Sigmoid colon (tissue), 7 donors: ENCODE measurements around the gene POLR1H. TPM values are rescaled to one million over a fixed set of nuclear protein-coding genes. Genes with fewer than 3 reads are reported as not detected.

Experiments
- DNase-seq: peaks from one replicate; pipeline ENCODE4 v3.0.0-alpha.2; 2019
- H3K27ac ChIP-seq, 4 donors: fragments of 200-600 bp; sonication (generic); one replicate each; pipeline ENCODE4 v1.5.1; 2016 to 2019; ENCODE audit warnings: mild to moderate bottlenecking in 1 of 4
- H3K27me3 ChIP-seq, 3 donors: fragments of 200-600 bp; sonication (generic); one replicate each; pipeline ENCODE4 v1.5.1; 2019; ENCODE audit warnings: mild to moderate bottlenecking in 1 of 3
- H3K36me3 ChIP-seq, 4 donors: fragments of 200-600 bp; sonication (generic); one replicate each; pipeline ENCODE4 v1.5.1; 2016 to 2019
- H3K4me1 ChIP-seq, 4 donors: fragments of 200-600 bp; sonication (generic); one replicate each; pipeline ENCODE4 v1.5.1; 2017 to 2019
- H3K4me3 ChIP-seq, 4 donors: fragments of 200-600 bp; sonication (generic); one replicate each; pipeline ENCODE4 v1.5.1; 2017 to 2019; ENCODE audit warnings: mild to moderate bottlenecking in 2 of 4, moderate library complexity in 1 of 4
- H3K9me3 ChIP-seq, 4 donors: fragments of 200-600 bp in 3 of 4; sonication (generic) in 3 of 4; one replicate each; pipeline versions ENCODE4 v1.5.1 to v1.6.1; 2013 to 2019
- CTCF ChIP-seq, 4 experiments: fragments of 450-650 bp in 3 of 4; fragments of 200-600 bp in 1 of 4; IDR thresholded peaks; one replicate each; pipeline ENCODE4 v1.5.1; 2016 to 2019; ENCODE audit warnings: antibody characterized with exemption in 4 of 4, mild to moderate bottlenecking in 3 of 4, moderate library complexity in 2 of 4
- EP300 ChIP-seq, 4 donors: sonication (generic); formaldehyde crosslinking; IDR thresholded peaks; one replicate each; pipeline ENCODE4 v1.6.1; 2017; ENCODE audit warnings: antibody characterized with exemption in 4 of 4
- POLR2A ChIP-seq, 2 donors: fragments of 450-650 bp; IDR thresholded peaks; one replicate each; pipeline ENCODE4 v1.6.1; 2016; ENCODE audit warnings: antibody characterized with exemption in 2 of 2, mild to moderate bottlenecking in 2 of 2, moderate library complexity in 2 of 2
- POLR2AphosphoS5 ChIP-seq, 4 donors: sonication (generic); formaldehyde crosslinking; IDR thresholded peaks; one replicate each; pipeline ENCODE4 v1.6.1; 2017; ENCODE audit warnings: antibody characterized with exemption in 4 of 4
- WGBS, 2 donors: extraction: QIAGEN DNeasy Blood & Tissue Kit; methylation state at CpG; one replicate each; pipeline ENCODE4 v1.1.7; 2013; 5-methylcytosine and 5-hydroxymethylcytosine counted together
- intact Hi-C: fragments of 100-400 bp; cut with DNase I; formaldehyde crosslinking; loops from one replicate; pipeline ENCODE4 v1.15.1; 2023
- polyA plus RNA-seq, 3 donors: library from polyadenylated mRNA; stranded (reverse); fragments of 200-250 nt; gene quantifications; one replicate each; pipeline ENCODE4 v1.2.3, GENCODE V29; 2013
- total RNA-seq, 4 donors: library from RNA; depleted of rRNA; stranded (reverse); fragments of >200 nt; gene quantifications; one replicate each; pipeline ENCODE4 v1.1.0, GENCODE V29; 2016
- donor health status: healthy with polysubstance abuse.
- donor health status: Bipolar disorder and iron deficiency.
- donor health status: healthy.

POLR1H gene
- total and polyA plus RNA-seq, 7 donors, result 11.1 to 70.3 (median 29.3) TPM

GRCh38 chr6:30087876-30088275 is 26.8 kb downstream of the POLR1H start:
- TF ChIP-seq EP300 (IDR thresholded peaks at IDR 0.05) (no peak), CTCF (IDR thresholded peaks at IDR 0.05) (no peak), POLR2AphosphoS5 (IDR thresholded peaks at IDR 0.05) (no peak), POLR2A (IDR thresholded peaks at IDR 0.05) (no peak)
- 71 to 79% methylated on average over 5 of the region's 5 CpGs for whole genome bisulfite sequencing, 2 donors
- no peak for DNase-seq
- Histone ChIP-seq H3K27me3 (peaks cover 0 to 58% (median 36%) of the 10 kb centered on the region in 3 donors), H3K9me3 (no peaks in the 10 kb centered on the region), H3K4me3 (no peak overlapping the region), H3K36me3 (no peaks in the 10 kb centered on the region), H3K4me1 (no peaks in the 10 kb centered on the region), H3K27ac (no peak overlapping the region)
- intact Hi-C loops, result no loop called here

- H3K4me3 ChIP-seq, result no peak overlapping the region
- peaks cover 5 to 92% (median 43%) of the 10 kb centered on the region in 3 donors for H3K27me3 ChIP-seq
- TF ChIP-seq POLR2AphosphoS5 (IDR thresholded peaks at IDR 0.05), result no peak
- no peak for TF ChIP-seq CTCF (IDR thresholded peaks at IDR 0.05)
- TF ChIP-seq EP300 (IDR thresholded peaks at IDR 0.05), result no peak
- TF ChIP-seq POLR2A (IDR thresholded peaks at IDR 0.05), result no peak
- no peak for DNase-seq
- intact Hi-C loops, result no loop called here
- 10 to 51% methylated on average over 11 of the region's 11 CpGs for WGBS, 2 donors
- no peaks in the 10 kb centered on the region for H3K4me1 ChIP-seq
- H3K27ac ChIP-seq, result no peak overlapping the region
- H3K36me3 ChIP-seq, result no peaks in the 10 kb centered on the region
- H3K9me3 ChIP-seq, result no peaks in the 10 kb centered on the region
Observed at GRCh38 chr6:30091577-30092381, 30.7 kb downstream of the POLR1H start.

DNA sequence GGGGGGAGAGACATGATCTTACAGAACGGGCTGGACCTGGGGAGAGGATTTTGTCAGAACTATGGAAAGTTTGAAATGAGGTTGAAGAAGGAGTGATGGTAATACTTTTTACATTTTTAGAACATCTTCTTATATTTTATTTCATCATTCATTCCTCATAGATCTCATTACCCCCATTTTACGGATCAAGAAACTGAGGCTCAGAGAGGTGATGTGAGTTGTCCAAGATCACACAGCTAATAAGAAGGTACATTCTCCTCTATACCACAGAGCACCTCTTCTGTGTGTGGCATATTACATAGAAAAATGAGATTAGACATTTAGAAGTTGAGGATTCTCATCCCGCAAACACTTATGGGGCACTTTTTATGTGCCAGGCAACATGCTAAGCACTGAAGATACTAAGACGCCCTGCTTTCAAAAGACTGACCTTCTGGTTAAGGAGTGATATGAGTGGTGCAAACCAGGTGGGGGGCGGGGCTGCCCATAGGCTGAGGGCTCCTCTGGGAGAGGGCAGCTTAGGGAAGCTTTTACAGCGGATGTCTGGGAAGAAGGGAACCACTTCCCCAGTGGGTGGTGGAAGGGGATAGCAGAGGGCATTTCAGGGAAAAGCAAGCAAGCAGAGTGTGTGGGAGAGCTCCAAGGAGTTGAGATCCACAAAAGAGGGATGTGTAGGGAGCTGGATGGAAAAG is 31.9 kb downstream of the POLR1H start:
- intact Hi-C loops, result no loop called here
- H3K27me3 ChIP-seq, result peaks cover 5 to 93% (median 41%) of the 10 kb centered on the region in 3 donors
- DNase-seq, result no peak
- 79 to 80% methylated on average over 6 of the region's 6 CpGs for WGBS, 2 donors
- H3K4me1 ChIP-seq, result no peaks in the 10 kb centered on the region
- H3K27ac ChIP-seq, result no peak overlapping the region
- H3K36me3 ChIP-seq, result no peaks in the 10 kb centered on the region
- no peak for TF ChIP-seq CTCF (IDR thresholded peaks at IDR 0.05)
- TF ChIP-seq POLR2AphosphoS5 (IDR thresholded peaks at IDR 0.05), result no peak
- TF ChIP-seq POLR2A (IDR thresholded peaks at IDR 0.05), result no peak
- no peak for TF ChIP-seq EP300 (IDR thresholded peaks at IDR 0.05)
- H3K9me3 ChIP-seq, result no peaks in the 10 kb centered on the region
- no peak overlapping the region for H3K4me3 ChIP-seq

GRCh38 chr6:30093951-30094661 is 33.0 kb downstream of the POLR1H start:
- Histone ChIP-seq H3K9me3 (no peaks in the 10 kb centered on the region), H3K4me3 (no peak overlapping the region), H3K4me1 (no peaks in the 10 kb centered on the region), H3K27me3 (peaks cover 13 to 93% (median 51%) of the 10 kb centered on the region in 3 donors), H3K36me3 (no peaks in the 10 kb centered on the region), H3K27ac (no peak overlapping the region)
- intact Hi-C loops, result no loop called here
- 61 to 74% methylated on average over 5 of the region's 5 CpGs for WGBS, 2 donors
- TF ChIP-seq CTCF (IDR thresholded peaks at IDR 0.05) (no peak), POLR2A (IDR thresholded peaks at IDR 0.05) (no peak), POLR2AphosphoS5 (IDR thresholded peaks at IDR 0.05) (no peak), EP300 (IDR thresholded peaks at IDR 0.05) (no peak)
- DNase-seq, result no peak
